Hematopoietic multipotent progenitor cell treated with erythropoietin and hydrocortisone succinate and interleukin-3 and kit ligand, for 15 days (in vitro differentiated cells): ENCODE data around the gene NHLRC4.

Experiments
- DNase-seq: peaks from one replicate; pipeline ENCODE4 v3.0.0-alpha.2; 2015; ENCODE audit warnings: low spot score

Gene NHLRC4, protein sequence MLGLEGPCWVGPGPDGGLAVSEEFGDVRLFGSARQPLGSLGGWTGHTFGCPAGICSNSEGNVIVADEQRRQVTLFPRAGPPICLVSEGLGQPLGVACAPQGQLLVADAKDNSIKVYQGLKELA

DNA sequence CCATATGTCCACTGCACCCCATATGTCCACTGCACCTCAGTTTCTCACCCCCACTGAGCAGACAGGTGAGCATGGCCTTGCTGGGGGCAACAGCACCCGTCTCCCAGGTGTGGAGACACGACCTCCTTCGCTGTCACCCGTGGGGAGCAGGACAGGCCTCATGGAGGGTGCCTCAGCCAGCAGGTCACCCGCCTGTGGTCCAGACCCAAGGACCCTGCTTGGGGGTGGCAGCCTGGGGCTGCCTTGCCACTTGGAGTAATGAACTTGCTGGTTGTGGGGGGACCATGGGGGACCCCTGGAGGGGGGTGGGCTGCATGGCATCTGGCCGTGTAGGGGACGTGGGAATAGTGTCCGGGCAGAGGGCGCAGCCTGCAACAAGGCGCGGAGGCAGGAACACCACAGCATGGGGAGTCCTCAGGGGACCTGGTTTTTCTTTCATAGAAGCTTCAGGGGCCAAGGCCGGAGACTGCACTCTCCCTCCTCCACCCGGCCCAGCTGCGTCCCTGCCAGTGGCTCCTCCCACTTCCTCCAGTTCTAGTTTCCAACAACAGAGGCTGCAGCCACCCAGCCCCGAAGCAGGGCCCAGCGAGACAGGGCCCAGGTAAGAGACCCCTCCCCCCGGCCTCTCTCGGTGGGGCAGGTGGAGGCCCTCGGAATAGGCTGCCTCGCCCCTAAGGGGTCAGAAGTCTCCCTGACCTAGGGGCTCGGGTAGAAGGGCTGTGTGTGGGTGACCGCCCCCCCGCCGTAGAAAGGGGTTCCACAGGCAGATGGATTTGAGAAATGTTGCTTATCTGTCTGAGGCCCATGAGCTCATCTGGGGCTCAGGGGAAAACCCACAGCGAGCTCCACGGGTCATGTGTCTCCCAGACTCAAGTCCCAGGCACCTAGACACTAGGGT lies at the start of gene NHLRC4:
Gene NHLRC4 (plus strand): TSS at position 531 of the 898 bp plus-strand sequence. CDS start 1,043 bp downstream, outside the sequence.
- DNase-seq = peak; percentile 83

DNA sequence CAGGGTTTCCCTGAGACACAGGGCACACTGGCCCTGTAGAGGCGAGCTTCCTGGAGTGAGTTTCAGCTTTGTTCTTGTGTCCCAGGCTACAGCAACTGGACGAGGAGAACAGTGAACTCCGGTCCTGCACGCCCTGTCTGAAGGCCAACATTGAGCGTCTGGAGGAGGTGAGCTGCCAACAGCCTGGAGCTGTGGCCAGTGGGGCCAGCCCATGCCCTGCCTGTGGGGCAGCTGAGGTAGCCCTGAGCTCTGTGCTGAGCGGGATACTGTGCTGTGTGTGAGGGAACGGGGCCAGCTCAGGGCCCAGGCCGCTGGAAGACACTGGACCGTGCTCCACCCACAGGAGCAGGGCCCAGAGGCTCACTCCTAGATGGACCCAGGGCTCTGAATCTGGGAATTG lies 47.9 kb upstream of the NHLRC4 start:
- no peak for DNase-seq

DNA sequence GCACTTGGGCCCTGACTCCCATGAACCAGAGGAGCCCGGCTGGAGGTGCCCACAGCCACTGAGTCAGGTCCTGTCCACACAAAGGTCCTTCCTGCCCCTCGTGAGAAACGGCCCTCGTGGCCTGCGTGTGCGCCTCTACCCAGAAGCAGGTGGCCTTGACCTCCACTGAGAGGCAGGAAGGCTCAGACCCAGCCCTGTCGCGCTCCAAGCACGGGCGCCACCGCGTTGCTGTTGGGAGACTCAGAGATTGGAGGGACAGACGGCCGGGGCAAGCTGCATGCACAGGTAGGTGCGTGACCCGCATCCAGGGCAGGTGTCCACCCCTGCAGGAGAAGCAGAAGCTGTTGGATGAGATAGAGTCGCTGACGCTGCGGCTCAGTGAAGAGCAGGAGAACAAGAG lies 47.4 kb upstream of the NHLRC4 start:
- no peak for DNase-seq

DNA sequence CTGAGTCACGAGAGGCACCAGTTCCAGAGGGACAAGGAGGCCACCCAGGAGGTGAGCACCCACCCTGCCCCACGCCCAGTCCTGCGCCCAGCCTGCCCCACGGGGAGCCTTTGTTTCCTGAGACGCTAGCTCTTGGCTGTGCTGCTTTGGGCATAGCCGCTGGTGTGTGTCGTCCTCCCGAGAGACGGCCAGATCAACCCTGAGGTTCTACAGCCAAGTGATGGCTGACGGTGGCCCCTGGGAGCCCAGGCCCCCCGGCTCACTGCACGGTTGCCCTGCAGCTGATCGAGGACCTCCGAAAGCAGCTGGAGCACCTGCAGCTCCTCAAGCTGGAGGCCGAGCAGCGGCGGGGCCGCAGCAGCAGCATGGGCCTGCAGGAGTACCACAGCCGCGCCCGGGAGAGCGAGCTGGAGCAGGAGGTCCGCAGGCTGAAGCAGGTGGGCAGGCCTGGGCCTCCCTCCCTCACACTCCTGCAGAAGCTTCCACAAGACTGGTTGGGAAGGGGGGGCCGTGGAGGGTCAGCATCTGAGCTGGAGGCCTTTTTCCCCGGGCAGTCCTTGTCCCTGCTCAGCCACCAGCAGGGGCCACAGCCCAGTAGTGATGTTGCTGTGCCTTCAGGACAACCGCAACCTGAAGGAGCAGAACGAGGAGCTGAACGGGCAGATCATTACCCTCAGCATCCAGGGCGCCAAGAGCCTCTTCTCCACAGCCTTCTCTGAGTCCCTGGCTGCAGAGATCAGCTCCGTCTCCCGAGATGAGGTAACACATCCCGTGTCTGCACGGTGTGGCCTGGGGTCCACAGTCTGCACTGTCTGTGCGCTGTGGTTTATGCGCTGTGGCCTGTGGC lies 46.7 kb upstream of the NHLRC4 start:
- DNase-seq = no peak

DNA sequence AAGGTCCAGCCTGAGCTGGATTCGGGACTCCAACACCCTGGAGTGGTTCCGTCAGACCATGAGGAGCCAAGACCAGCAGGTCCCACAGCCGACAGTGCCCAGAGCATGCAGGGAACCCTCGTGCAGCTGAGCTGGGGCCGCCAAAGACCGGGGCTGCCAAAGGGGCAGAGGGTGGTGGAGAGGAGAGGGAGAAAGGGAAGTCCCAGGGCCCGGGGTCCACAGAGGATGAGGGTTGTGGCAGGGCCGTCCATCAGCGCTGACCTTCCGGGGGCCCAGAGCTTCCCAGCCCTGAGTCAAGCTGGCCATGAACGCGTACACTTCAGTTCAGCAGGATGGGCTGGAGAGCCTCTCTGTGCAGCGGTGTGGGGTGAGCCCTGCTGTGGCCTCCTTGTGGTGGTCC lies 46.0 kb upstream of the NHLRC4 start:
- no peak for DNase-seq

DNA sequence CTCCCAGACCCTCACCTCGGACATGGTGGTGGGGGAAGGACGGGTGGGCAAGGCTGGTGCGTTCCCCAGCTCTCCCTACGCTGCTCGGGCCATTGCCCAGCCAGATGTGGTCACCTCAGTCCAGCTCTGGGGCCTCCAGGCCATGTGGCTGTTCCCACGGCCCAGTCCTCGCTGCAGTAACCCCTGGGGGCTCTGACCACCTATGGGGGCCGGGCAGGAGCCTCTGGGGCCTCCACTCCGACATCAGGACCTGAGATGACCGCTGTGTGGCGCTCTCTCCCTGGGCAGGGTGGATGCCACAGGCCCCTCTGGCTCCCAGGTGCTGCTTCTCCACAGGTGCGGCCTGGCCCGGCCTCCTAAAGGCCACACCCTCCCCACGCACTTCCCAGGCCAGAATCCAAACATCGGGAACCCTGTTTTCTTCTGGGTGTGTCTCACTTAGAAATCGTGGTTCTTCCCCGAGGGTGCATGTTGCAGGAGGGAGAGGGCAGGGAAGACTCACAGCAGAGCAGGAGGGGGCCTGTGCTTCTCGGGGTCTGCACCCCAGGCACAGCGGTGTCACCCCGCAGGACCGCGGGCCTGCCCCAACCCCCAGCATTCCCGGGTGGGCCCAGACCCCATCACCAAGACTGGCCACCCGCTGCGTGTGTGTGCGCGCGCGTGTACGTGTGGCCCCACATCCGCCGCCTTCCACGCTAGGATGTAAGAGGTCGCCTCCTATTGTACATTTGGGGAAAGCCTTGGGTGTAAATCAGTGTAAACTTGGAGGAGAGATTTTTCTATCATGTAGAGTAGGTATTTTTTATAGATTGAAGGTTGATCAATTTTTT lies 45.2 kb upstream of the NHLRC4 start:
- no peak for DNase-seq

DNA sequence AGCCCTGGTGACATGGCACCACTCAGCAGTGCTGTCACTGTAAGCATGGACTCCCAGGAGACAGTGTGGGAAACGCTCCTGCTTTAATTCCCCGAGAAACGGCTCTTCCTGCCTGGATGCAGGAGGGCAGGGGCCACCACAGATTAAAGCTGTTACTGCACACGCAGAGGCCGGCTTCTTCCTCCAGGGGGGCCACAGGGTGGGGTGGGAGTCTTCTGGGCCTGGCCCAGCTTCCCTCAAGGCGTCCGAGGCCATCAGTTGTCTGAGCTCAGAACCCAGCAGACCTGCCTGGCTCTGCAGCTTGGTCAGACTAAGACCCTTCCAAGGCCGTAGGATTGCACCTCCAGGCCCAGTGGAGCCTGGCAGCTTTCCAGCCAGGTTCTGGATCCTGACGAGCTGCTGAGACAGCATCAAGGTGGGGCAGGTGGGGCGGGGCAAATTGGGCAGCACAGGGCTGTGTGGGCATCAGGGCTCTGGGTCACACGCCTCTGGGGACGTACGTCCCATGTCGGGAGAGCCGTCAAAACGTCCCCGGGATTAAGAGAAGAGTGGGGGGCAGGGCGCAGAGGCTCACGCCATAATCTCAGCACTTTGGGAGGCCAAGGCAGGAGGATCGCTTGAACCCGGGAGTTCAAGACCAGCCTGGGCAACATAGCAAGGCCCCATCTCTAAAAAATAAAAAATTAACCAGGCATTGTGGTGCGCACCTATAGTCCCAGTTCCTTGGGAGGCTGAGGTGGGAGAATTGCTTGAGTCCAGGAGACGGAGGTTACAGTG lies 44.3 kb upstream of the NHLRC4 start:
- no peak for DNase-seq

DNA sequence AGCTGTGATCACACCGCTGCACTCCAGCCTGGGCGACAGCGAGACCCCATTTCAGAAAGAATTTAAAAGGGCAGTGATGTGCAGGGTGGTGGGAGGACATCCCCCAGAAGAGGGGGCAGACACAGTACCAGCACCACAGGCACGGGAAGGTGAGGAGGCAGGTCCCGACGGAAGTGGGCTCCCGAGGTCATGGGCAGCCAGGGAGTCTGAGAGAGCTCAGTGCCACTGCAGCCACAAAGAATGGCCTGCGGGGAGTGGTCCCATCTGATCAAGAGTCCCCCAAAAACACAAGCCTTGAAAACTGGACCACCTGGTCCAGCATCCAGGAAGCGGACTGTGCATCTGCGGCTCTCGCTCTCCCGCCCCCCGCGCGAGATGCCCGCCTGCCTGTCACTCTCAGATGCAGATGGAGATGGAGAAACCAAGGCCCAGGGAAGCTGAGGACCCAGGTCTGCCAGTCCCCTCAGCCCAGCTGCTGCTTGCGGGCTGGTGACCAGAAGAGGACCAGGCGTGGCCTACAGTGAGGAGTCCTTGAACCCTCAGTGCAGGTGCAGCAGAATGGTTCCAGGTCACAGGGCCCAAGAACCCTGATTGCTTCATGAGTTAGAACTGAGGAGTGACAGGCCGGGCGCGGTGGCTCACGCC lies 43.6 kb upstream of the NHLRC4 start:
- DNase-seq = no peak

DNA sequence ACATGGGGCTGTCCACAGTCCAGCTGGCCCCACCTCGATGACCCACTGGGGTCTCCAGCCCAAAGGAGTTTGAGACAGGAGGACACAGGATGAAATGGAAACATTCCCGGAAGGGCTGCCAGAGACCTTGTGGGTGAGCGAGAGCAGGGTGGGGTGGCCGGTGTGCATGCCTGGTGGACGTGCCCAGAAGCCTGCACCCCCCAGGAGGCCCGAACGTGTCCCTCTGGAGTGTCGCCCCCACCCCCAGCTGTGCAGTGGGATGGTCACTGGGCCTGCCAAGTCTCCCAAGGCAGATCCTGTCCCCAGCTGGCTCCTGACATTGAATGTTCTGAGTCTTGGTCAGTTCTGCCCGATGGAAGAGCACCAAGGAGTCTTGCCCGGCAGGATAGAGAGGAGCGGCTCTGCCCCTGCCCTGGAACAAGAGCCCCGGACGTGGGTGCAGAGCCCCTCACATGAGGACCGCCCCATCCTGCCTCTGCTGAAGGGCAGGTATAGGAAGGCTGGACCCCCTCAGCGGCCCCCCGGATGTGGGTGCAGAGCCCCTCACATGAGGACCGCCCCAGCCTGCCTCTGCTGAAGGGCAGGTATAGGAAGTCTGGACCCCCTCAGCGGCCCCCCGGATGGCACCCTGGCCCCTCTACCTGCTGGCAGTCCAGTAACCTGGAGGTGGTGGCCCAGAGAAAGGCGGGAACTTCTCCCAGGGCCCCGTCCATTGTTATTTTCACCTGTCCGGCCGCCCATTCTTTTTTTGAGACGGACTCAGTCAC lies 42.3 kb upstream of the NHLRC4 start:
- no peak for DNase-seq

DNA sequence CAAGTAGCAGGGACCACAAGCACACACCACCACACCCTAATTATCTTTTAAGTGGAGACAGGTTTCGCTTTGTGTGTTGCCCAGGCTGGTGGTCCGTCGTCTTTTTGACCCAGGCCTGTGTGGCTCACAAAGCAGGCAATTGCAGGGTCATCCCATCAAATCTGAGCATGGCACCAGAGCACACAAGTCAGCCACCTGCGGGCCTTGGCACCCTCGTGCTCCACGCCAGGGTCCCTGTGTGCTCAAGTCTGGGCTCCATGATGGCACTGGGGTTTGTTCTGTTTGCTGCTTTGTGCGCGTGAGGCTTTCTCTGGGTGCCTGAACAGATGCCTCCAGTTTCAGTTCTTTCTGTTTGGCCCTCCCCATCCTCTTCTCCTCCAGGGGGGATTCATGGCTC lies 41.7 kb upstream of the NHLRC4 start:
- DNase-seq = no peak

DNA sequence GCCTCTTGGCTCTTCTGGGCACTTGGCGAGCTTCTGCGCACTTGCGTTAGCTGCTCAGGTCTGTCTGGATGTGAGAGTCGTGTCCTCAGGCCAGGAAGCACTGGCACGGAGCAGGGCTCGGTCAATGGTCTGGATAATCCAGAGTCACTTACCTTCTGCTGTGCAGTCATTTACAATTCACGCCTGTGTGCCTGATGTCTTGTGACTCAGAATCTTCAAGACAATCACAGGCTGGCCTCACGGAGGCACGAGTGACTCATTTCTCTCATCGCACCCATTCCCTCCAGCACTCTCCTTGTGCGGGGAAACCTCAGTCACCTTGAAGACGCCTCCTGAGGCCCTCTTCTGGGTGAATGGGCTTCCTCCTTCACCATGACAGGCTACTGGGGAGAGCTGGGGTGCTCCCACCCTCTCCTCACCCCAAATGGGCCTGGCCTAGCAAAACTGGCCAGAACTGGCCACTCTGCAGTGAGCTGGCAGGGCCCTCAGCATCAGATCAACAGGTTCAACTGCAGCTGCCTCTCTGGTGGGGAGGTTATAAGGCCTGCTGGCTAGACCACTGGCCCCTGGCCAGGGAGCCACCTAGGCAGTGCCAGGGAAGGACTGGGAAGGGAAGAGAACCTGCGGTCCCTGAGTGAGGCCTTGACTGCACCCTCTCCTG lies 41.2 kb upstream of the NHLRC4 start:
- peak; percentile 17 for DNase-seq

DNA sequence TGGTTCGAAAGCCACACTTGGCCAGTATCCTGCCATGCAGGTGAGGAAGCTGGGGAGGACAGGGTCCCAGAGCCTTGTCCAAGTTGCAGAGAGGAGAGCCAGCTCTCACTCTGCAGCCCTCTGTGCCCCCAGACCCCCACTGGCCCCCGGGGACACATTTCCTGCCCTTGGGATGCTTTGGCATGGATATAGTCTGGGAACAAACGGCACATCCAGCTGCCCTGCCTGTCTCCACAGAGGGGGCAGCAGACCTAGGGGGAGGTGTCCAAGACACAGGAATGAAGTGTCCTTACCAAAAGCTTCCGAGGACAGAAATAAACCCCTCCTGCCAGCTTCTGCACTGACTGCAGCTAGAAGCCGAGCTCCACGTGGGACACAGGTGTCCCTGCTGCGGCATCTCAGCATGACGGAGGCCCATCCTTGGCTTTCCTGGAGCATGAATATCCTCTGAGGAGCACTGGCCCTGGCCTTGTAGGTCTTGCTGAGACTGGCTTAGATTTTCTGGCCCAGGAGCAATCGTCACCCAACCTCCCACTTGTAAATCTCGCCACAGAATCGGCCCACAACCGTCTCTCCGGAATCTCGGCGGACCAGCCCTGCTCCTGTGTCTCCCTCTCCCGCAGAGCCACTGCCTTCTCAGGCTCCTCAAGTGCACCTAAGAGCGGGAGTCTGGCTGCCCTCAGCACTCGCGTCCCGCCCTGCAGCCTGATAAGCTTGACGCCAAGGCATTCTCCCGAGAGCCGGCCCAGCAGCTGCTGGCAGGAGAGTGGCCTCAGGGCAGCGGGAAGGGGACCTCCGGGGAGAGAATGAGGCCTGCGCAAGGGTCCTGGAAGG lies 40.4 kb upstream of the NHLRC4 start:
- peak; percentile 67 for DNase-seq

DNA sequence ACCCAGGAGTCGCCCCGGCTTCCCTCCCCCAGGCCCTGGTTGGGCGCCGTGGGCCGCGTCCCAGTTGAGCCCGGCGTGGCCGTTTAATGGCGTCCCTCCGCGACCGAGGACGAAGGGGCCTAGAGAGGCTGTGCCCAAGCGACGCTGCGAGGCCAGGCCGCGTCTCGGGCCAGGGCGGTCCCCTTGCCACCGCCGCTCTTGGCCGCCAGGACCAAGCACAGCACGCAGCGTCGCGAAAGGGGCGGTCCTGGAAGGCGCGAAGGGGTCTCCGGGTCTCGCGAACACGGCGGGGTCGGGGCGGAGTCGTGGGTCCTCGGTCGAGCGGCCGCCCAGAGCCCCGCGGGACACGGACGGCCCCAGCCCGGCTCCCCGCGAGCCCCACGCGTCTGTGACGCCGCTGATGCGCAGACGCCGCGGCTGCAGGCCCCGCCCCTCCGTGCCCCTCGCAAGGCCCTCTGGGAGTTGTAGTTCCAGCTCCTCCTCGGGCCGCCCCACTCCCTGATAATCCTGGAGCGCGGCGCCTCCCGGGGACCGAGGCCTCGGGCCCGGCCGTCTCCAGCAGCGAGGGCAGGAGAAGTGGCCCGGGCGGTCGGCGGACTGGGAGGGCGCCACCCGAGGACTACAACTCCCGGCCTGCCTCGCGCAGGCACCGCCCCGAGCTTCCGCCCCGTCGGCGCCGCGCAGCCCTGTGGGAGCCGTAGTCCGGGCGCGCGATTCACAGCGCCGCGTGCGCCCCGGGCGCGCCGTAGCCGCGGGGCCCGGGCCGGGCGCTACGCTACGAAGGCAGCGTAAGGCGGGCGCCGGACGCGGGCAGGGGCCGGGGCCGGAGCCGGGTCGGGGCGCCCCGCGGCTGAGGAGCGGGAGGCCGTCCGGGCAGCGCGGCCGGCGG lies 39.5 kb upstream of the NHLRC4 start, which contains the start of gene CAPN15:
Gene CAPN15 (plus strand): TSS at position 698 of the 889 bp plus-strand sequence. CDS start 19,127 bp downstream, outside the sequence.
- peak; percentile 88 for DNase-seq

DNA sequence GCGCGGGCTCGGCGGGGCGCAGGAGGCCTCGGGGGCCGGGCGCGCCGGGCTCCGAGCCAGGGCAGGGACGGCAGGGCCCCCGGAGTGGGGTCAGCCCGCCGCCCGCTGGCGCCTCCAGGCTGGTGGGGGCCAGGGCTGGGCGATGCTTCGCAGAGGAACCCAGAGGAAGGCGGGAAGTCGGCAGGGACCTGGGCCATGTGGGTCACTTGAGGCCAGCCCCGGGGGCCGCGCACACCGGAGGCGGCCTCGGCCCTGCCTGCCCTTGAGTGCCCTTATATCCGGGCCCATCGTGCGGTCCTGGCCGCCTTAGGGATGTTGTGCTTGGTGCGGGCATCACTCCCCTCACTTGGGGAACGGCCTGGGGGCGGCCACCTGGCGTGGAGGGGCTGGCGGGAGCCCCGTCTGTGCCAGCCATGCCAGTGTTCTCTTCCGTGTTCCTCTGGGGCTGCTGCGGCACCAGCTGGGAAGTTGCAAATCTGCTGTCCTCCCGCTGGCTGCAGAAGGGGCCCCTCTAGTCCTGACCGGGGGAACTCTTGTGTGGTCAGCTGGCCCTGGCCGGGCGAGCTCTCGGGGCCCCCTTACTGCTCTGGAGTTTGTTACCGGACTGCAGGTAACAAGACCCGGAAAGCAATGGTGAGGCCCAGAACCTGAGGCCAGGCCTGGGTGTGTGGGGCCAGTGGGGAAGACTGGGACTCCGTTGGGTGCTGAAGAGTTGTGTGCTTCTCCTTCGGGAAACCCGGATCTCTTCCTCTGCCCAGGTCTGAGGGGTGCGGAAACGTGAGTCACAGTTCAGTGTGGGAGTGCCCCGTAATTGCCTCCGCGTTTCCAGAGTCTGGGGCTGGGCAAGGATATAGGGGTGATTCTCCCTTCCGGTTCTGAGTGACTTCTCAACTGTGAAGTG lies 38.4 kb upstream of the NHLRC4 start:
- peak; percentile 63 for DNase-seq

DNA sequence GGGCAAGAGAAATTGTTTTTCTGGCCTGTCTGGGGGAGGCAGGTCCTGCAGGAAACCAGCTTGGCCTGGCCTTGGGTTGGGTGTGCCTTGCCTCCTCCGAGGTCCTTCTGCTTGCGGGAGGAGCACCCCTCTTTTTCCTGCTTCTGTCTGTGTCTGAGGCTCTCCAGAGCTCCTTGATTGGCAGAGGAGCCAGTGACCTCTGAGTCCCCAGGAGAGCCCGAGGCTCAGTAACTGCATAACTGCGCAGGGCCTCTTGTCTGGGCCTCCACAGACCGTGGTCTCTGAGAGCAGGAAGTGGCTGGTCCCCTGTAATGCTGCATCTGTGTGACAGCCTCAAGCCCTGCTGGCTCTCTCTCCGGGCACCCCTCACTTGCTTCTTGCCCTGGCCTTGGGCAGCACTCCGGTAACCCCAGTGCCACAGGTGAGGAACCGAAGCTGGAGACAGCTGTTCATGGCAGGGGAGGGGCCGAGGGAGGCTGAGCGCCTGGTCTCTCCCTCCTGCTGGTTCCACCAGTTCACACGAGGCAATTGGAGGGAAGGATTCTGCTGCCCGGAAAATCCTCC lies 37.7 kb upstream of the NHLRC4 start:
- no peak for DNase-seq
